Hepatocyte (in vitro differentiated cells): ENCODE data around the gene PIN1. TPM values are rescaled to one million over a fixed set of nuclear protein-coding genes. Genes with fewer than 3 reads are reported as not detected.

ENCODE experiments used
- DNase-seq: peaks from one replicate; pipeline ENCODE4 v3.0.0-alpha.2; 2016; ENCODE audit warnings: low spot score
- H2AFZ ChIP-seq: fragments of 200-600 bp; sonication (generic); 2 replicates; pipeline ENCODE4 v1.6.0; 2016; ENCODE audit warnings: antibody characterized with exemption, mild to moderate bottlenecking
- H3K27ac ChIP-seq: fragments of 200-600 bp; sonication (generic); 2 replicates; pipeline ENCODE4 v1.5.1; 2016; ENCODE audit warnings: mild to moderate bottlenecking
- H3K27me3 ChIP-seq: fragments of 200-600 bp; sonication (generic); 2 replicates; pipeline ENCODE4 v1.6.1; 2016
- H3K36me3 ChIP-seq: fragments of 200-600 bp; sonication (generic); replicated peaks from 2 replicates; pipeline ENCODE4 v1.5.1; 2016; ENCODE audit warnings: low read depth; ENCODE audit not compliant: insufficient read depth
- H3K4me1 ChIP-seq: fragments of 200-600 bp; sonication (generic); 2 replicates; pipeline ENCODE4 v1.5.1; 2016; ENCODE audit warnings: mild to moderate bottlenecking, moderate library complexity; ENCODE audit not compliant: insufficient read depth
- H3K4me2 ChIP-seq: fragments of 200-600 bp; sonication (generic); 2 replicates; pipeline ENCODE4 v1.6.0; 2016
- H3K4me3 ChIP-seq: fragments of 200-600 bp; sonication (generic); 2 replicates; pipeline ENCODE4 v1.5.1; 2016; ENCODE audit warnings: mild to moderate bottlenecking
- H3K79me2 ChIP-seq: fragments of 200-600 bp; sonication (generic); 2 replicates; pipeline ENCODE4 v1.6.0; 2017; ENCODE audit warnings: mild to moderate bottlenecking
- H3K9me2 ChIP-seq: fragments of 200-600 bp; sonication (generic); replicated peaks from 2 replicates; pipeline ENCODE4 v1.6.0; 2017; ENCODE audit warnings: mild to moderate bottlenecking; ENCODE audit not compliant: insufficient read depth
- H3K9me3 ChIP-seq: fragments of 200-600 bp; sonication (generic); 2 replicates; pipeline ENCODE4 v1.5.1; 2016; ENCODE audit warnings: low read depth, mild to moderate bottlenecking
- H4K20me1 ChIP-seq: fragments of 200-600 bp; sonication (generic); 2 replicates; pipeline ENCODE4 v1.6.0; 2016; ENCODE audit warnings: mild to moderate bottlenecking; ENCODE audit not compliant: insufficient read depth, poor library complexity, severe bottlenecking
- EZH2 ChIP-seq: fragments of 200-600 bp; sonication (generic); IDR thresholded peaks from 2 replicates; pipeline ENCODE4 v1.6.1; 2016; ENCODE audit warnings: antibody characterized with exemption, mild to moderate bottlenecking, borderline replicate concordance
- EZH2phosphoT487 ChIP-seq: fragments of 200-600 bp; sonication (generic); IDR thresholded peaks from one replicate; pipeline ENCODE4 v1.6.1; 2018; ENCODE audit warnings: antibody characterized with exemption, mild to moderate bottlenecking, low read depth, moderate library complexity; ENCODE audit not compliant: unreplicated experiment, severe bottlenecking
- WGBS: methylation state at CpG from one replicate; pipeline ENCODE4 v1.1.6; 2016; ENCODE audit warnings: low lambda C conversion rate; ENCODE audit errors: missing lambda C conversion rate; 5-methylcytosine and 5-hydroxymethylcytosine counted together
- polyA plus RNA-seq: library from polyadenylated mRNA; unstranded; fragments of >200 nt; fragmentation: Nextera tagmentation; extraction: Ambion mirVana; gene quantifications from 2 replicates; pipeline ENCODE4 v1.2.1, GENCODE V29; 2016
- total RNA-seq: library from RNA; depleted of rRNA; stranded (reverse); fragments of >200 nt; gene quantifications from 2 replicates; pipeline ENCODE4 v1.2.3, GENCODE V29; 2014
- TF ChIP-seq, protein P1 (sequence below): fragments of 200-600 bp; sonication (generic); IDR thresholded peaks from 2 replicates; pipeline ENCODE4 v1.5.1; 2016; ENCODE audit warnings: antibody characterized with exemption, mild to moderate bottlenecking; ENCODE audit not compliant: poor library complexity

PIN1 gene
- total and polyA plus RNA-seq, 2 experiments from 2014 or later = 62.1 to 123 TPM

DNA sequence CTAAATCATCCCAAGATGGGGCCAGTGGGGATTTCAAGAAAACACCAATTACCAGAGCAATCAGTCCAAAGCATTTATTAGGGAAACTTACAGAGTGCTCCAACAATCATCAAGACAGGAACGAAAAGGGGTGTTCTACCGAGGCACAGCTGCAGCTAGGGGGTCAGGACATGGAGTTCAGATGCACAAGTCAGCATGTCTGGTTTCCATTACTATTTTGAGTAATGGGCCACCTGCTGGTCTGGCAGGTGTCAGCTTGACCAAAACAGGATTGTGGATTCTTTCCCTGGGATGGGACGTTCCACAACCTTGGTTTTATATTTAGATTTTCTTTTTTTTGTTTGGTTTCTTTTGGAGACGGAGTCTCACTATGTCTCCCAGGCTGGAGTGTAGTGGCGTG lies 11.3 kb upstream of the PIN1 start:
- no peak overlapping the region for H2AFZ ChIP-seq
- DNase-seq = no peak
- no peak overlapping the region for H3K27ac ChIP-seq
- H4K20me1 ChIP-seq = peaks cover 7% of the 10 kb centered on the region
- H3K36me3 ChIP-seq = no peaks in the 10 kb centered on the region
- H3K9me2 ChIP-seq = no peaks in the 10 kb centered on the region
- H3K79me2 ChIP-seq = peaks cover 40% of the 10 kb centered on the region
- H3K9me3 ChIP-seq = no peaks in the 10 kb centered on the region
- H3K4me1 ChIP-seq = peaks cover 9% of the 10 kb centered on the region
- no peak overlapping the region for H3K4me2 ChIP-seq
- H3K27me3 ChIP-seq = no peaks in the 10 kb centered on the region
- 90% methylated on average over 5 of the region's 5 CpGs for WGBS
- H3K4me3 ChIP-seq = no peak overlapping the region
- TF ChIP-seq EZH2phosphoT487 (no peak), EZH2 (no peak)
- TF ChIP-seq, protein P1, sequence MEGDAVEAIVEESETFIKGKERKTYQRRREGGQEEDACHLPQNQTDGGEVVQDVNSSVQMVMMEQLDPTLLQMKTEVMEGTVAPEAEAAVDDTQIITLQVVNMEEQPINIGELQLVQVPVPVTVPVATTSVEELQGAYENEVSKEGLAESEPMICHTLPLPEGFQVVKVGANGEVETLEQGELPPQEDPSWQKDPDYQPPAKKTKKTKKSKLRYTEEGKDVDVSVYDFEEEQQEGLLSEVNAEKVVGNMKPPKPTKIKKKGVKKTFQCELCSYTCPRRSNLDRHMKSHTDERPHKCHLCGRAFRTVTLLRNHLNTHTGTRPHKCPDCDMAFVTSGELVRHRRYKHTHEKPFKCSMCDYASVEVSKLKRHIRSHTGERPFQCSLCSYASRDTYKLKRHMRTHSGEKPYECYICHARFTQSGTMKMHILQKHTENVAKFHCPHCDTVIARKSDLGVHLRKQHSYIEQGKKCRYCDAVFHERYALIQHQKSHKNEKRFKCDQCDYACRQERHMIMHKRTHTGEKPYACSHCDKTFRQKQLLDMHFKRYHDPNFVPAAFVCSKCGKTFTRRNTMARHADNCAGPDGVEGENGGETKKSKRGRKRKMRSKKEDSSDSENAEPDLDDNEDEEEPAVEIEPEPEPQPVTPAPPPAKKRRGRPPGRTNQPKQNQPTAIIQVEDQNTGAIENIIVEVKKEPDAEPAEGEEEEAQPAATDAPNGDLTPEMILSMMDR = no peak

DNA sequence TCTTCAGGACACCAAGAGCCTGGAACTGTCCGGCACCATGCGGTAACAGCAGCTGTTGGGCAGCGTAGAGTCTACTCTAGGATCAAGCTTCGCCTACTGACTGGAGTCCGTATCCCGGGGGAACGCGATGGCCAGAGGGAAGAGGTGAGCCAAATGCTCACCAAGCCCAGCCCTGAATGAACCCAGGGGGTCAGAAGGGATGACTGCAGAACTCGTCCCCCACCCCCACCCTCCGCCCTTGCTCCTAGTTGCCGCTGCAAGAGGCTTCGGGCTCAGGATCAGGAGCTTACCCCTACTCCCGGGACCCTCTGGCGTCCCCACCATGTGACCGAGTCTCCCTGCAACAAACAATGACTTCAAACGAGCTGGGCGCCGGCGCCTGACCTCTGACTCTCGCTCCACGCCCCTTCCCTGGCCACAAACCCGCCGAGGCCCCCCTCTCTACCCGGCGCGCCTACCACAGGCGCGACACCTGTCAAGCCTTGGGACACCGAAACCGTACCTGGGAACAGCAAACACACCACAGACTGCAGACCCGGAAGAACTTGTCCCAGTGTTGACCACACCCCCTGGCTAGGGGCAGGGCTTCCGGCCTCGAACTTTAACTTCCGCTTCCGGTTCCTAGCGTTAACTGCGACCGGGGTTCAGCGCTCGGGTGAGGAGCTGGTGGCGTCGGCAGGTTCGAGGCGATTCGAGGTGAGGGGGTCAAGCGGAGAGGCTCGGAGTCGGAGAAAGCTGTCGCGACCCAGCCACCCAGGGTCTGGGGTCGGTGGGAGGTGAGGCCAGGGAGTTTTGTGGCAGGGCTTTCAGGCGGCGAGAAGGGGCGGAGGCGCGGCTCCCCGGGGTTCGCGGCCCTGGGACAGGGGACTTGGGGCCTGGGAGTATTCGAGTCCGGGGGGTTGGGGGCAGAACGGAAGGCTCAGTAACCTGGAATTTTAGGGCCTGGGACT lies 7.6 kb upstream of the PIN1 start, which contains the start of gene UBL5:
TSS of gene UBL5 (plus strand) at position 630 of the 950 bp plus-strand sequence. CDS start 420 bp downstream, outside the sequence.
- H3K79me2 ChIP-seq = peaks cover 65% of the 10 kb centered on the region
- peak within 1 kb of the TSS; percentile 96 for H3K4me2 ChIP-seq

DNA sequence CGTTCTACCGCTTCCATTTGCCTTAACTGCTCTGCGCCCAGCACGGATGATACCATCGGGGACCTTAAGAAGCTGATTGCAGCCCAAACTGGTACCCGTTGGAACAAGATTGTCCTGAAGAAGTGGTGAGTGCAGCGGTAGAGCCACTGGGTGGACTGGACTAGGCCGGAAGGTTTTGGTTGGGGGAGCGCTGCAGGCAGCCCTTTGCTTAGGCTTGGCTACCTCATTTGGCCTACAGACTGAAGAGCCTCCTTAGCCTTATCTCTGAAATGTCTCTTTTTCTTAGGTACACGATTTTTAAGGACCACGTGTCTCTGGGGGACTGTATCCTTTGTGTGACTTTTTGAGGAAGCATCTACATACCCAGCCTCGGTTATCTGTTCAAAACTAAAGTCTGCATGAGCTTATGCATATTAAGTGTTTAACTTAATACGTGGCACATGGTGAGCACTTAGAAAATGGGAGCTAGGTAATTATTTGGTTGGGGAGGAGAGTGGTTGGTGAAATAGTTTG lies 6.5 kb upstream of the PIN1 start:
- no peaks in the 10 kb centered on the region for H3K9me3 ChIP-seq
- H3K9me2 ChIP-seq = no peaks in the 10 kb centered on the region
- H3K4me3 ChIP-seq = peak overlapping the region; percentile 67
- H4K20me1 ChIP-seq = peaks cover 13% of the 10 kb centered on the region
- H3K27me3 ChIP-seq = no peaks in the 10 kb centered on the region
- no peaks in the 10 kb centered on the region for H3K36me3 ChIP-seq
- no peak overlapping the region for H3K27ac ChIP-seq
- 43% methylated on average over 13 of the region's 13 CpGs for WGBS
- no peak for TF ChIP-seq EZH2phosphoT487
- TF ChIP-seq, protein P1 = no peak
- TF ChIP-seq EZH2 = no peak
- peaks cover 65% of the 10 kb centered on the region for H3K79me2 ChIP-seq
- H2AFZ ChIP-seq = no peak overlapping the region
- peak overlapping the region; percentile 96 for H3K4me2 ChIP-seq
- H3K4me1 ChIP-seq = peaks cover 13% of the 10 kb centered on the region
- DNase-seq = no peak

More for the DNA sequence above, 7.6 kb upstream of the PIN1 start, which contains the start of gene UBL5:
- H3K4me3 ChIP-seq = peak within 1 kb of the TSS; percentile 67
- peak; percentile 95 for DNase-seq
- TF ChIP-seq EZH2 (no peak), EZH2phosphoT487 (no peak)
- TF ChIP-seq, protein P1 = no peak
- peaks cover 13% of the 10 kb centered on the region for H3K4me1 ChIP-seq
- H3K27me3 ChIP-seq = no peaks in the 10 kb centered on the region
- H2AFZ ChIP-seq = peak within 1 kb of the TSS; percentile 23
- no peaks in the 10 kb centered on the region for H3K9me3 ChIP-seq
- peaks cover 13% of the 10 kb centered on the region for H4K20me1 ChIP-seq
- under 1% methylated on average over 55 of the region's 62 CpGs for WGBS
- H3K27ac ChIP-seq = peak within 1 kb of the TSS; percentile 59
- H3K9me2 ChIP-seq = no peaks in the 10 kb centered on the region
- H3K36me3 ChIP-seq = no peaks in the 10 kb centered on the region
